NOMO-1 treated with DMSO at 0.1 percent for 48 hours (cell line): ENCODE data around the gene DNAL1.

Experiments used
- DNase-seq: peaks from one replicate; lab custom pipeline; 2025; ENCODE audit not compliant: unreplicated experiment; lab: John Stamatoyannopoulos, UW

Gene DNAL1

DNA sequence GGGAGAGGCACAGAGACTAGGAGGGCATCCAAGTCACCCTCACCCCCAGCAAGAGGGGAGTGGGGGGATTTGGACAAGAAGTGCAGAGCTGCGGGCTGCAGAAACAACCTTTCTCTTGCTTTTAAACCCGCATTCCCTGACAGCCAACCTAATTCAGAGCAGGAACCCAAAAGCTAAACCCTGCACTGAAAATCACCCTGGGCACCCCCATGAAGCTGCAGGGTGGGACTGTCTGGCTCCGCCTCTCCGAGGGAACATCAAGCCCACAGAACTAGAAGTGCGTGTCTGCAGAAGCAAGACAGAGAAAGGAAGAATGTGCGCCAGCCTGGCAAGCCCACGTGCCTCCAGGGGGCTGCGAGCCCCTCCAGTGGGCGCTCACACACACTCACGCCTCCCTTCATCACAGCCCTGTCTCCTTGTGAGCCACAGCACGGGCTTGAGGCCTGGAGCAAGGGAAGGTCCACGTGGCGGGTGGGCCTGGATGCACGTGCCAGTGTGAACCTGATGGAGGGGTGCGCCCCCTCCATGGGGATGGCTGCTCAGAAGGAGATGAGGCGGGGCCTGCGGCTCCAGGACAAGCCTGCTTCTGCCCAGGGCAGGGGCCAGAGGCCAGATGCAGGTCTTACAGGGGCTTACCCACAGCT lies 97.2 kb downstream of the DNAL1 start:
- DNase-seq: peak; percentile 27

DNA sequence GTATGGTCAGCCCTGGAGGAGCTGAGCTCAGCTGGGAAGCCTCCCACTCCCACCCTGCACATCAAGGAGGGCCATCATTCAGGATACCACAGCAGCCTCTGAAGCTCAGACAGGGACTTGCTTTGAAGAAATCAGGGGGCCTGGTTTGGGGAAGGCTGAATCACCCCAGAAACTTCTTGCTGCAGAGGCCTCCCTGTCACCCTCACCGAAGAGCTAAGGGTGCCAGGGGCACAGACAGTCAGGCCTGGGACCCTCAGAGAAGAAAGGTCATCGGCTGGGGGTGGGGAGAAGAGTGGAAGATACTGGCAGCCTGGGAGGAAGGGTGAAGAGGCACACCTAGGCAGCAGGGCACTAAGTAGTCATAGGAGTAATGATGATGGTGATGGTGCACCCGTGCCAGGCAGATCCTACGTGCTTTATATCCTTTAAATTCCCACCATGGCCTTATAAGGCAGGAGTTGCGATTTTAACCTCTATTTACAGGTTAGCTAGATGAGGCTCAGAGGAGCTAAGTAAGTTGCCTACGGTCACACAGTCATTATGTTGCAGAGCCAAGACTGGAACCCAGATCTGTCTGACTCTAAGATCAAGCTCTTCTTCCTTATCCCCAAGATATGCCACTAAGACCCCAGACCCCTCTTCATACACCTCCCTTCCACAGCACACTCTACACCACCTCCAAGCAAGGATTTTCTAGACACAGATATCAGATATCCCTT lies 97.9 kb downstream of the DNAL1 start:
- no peak for DNase-seq

DNA sequence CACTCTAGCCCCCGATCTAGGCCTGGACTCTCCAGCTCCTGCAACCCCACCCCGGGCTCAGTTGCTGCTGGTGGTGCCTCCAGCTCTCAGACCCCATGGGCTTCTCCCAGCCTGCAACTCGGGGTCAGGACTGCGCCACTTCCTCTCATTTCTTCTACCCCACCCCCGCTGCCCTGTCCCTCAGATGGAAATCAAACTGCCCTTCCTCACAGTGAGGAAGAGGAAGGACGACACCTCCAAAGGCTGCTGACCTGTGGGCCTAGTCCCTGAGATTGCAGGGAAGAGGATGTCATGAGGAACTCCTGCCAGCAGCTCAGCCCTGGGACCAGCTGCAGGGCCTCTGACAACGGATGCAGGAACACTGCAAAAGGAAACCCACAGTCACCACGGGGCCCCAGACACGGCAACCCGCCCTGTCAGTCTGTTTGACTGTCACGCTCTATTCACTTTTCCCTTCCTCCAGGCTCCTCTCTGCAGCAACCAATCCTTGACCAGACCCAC lies 98.7 kb downstream of the DNAL1 start:
- peak; percentile 85 for DNase-seq

DNA sequence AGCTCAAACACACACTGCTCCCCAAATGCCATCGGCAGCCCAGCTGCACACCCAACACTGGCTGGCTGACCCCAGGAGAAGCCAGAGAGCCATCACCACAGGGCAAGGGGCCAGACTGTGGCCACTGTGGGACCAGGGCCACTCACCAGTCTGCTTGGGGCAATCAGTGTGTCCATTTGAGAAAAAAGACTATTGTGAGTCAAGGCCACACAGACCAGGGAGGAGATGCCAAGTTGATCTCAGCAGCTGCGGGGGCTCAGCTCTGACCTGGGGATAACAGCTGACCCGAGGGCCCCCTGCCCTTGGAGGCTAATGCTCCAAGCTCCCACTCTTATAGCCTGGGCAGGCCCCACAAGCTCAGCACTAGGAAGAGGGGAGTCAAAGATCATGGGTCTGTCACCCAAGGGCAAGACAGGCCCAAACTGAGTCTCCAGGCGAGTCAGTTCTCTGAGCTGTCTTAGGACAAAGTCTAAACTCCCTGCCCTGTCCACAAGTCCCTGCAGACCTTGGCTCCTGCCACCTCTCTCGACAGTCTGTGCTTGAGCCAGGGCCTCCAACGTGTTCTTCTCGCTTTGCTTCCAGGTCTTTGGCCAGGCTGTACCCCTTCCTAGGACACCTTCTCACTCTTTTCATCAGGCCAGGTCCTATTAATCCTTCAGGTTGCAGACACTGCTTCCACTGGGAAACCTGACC lies 99.5 kb downstream of the DNAL1 start:
- DNase-seq: no peak

DNA sequence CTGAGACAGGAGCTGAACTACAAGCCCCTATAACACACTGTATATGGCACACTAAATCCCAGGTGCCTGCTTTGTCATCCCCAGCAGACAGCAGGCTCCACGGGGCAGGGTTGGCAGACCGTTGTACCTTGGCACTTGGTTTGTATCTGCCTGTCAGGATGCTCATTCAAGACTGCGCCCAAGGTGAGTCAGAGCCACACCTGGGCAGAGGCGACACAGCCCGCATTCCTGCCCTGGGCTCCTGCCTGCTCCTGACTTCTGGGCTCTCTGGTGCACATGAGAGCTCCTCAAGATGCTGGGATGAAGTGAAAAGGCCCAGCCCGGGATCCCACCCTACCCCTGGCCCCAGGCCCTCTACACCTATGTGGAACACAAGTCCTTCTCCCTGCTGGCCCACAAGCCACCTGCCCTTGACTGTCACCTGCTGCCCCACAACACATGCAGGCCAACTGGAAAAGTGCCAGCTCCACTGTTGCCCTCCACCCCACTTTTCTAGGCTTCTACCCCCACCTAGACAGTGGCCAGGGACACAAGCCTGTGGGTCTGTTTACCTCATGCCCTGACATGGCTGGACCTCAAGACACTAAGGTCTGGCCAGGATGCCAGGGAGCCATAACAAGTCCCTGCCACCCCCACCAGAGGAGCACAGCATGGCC lies 100.2 kb downstream of the DNAL1 start:
- DNase-seq: no peak

DNA sequence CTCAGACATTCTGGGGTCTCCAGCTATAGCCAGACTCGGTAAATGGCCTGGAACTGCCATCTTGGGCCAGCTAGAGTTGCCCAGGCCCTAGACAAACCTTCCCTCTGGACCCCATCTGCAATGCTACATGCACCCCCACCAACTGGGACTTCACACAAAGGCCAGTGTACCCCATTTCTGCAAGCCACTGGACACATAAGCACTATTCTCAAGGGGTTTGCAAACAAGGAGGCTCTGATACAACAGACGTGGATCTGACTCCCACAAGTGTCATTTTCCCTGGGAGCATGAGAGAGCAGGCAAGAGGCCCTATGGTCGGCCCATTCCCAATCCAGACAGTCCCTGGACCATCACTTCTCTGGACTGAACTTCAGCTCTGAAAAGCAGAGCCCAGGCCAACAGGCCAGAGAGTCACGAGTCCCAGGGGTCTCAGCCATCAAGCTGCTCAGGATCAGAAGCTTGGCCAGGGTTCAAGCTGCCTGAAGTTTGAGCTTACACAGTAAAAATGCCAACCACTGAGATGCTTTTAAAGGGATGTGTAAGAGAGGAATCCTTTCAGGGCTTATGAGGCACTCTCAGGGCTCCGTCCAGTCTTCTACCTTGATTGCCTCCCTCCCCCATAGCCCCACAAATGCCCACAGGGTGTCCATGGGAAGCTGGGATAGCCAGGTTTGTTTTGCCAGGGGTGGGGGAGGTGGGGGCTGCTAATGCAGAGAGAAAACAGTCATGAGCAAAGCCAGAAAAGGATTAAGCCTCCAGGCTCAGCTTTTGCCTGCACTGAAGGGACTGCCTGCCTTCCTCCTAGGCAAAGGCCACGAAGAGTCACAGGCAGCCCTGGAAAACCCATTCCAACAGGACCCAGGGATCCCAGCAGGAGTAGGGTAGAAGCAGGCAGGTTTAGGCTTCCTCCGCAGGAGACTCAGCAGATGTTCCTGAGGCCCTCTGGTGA lies 101.1 kb downstream of the DNAL1 start:
- no peak for DNase-seq

DNA sequence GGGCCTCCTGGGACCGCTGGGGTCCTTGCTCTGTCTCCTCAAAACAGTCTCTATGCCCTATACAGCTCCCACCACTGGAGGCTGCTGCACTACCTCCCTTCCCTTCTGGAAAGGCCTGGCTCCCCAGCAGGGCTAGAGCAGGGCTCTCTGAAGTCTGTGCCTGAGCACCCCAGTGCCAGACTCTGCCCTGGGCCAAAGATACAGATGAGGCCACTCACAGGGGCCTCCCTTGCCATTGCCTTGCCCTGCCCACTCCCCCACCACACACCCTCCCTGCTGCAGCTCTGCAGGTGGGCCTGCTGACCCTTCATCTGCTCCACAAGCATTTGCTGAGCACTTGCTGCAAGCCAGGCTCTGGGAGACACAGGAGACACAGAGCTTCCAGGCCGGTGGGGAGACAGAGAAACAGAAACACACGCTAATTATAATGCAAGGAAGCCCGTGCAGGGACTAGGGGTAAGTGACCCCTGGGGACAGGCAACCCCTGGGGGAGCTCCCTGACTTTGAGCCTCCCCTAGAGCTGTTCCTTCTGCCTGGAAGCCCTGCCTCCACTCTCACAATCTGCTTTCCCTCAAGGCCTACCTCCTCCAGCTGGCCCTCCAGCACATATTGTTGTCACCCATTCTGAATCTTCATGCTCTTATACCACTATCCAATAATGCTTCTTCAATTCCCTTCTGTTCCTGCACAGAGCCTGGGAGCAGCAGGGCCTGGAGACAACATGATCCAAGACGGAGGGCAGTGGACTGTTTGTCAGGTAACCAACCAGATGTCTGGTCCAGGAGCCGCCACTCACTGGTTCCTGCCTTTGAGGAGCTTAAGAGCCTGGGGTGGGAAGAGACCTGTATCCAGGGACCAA lies 102.0 kb downstream of the DNAL1 start:
- no peak for DNase-seq

DNA sequence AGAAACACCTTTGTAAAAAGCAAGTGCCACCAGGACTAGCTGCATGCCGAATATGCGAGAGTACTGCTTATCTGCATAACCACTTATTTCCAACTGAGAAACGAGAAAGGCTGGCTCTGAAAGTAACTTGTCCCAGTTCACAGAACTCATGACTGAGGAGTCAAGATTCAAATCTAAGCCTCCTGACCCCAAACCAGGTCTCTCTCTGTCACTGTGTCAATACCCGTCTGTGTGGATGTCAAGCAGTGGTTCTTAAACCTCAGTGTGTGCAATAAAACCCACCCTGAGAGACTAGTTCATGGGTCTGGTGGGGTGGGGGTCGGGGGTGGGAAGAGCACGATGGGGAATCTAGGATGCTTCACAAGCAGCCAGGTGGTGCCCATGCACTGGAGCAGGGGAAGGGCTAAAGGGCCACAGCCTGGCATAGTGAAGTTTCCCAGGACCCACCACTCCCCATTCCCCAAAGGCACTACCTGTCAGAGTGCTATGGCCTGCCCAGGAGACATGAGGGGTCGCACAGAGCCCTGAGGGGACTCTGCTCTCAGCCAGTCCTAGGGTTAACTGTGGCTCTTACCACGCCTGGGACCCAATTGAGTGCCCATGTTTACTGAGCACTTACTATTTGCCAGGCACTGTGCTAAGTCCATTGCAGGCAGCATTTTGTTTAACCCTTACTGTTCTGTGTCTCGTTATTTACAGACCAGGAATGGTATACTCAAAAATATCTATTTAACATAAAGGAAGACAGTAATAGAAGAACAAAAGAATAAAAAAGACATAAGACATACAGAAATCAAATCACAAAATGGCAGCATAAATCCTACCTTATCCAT lies 102.8 kb downstream of the DNAL1 start:
- DNase-seq: no peak

DNA sequence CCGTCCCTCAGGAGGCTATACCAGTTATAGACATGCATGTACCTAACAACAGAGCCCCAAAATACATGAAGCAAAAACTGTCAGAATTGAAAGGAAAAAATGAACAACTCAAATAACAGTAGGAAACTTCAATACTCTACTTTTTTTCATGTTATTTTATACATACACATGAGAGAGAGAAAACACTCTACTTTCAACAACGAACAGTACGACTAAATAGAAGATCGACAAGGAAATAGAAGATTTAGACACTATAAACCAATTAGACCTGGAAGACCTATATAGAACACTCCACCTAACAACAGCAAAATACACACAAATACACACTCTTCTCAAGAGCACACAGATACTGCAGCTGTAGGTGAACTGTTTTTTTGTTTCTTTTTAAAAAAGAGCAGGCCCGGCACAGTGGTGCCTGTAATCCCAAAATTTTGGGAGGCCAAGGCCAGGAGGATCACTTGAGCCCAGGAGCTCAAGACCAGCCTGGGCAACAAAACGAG lies 104.1 kb downstream of the DNAL1 start:
- DNase-seq: no peak

DNA sequence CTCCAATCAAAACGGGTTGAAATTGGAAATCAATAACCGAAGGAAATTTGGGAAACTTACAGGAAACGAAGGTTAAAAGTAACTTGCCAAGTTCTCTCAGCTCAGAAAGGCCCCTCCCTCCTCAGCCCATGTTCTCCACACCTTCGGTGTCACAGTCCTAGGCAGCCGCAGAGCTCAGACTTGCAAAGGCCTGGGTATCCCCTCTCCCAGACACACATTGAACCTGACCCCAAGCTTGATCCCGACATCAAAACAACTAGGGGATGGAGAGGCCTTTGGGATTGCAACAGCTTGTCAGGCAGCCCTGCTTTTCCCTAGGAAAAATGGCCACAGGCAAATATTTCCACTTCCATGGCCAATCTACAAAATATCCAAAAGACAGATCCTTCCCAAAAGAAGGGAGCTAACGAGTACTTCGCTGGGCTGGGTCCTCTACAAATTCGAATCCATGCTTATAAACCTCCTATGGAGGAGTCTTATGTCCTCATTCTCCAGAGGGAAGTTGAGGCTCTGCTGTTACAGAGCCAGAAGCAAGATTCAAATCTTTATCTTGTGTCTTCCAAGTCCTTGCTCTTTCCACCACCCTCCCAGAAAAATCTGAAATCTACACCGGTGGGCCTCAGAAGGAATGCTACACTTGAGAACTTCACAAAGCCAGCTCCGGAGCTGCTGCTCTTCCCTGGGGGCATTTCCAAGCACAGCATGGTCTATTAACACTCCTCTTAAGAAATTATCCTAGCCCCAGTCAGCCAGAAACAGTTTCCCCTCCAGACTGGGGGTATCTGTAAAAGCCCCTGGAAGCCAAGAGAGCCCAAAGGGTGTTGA lies 105.1 kb downstream of the DNAL1 start:
- DNase-seq: no peak

DNA sequence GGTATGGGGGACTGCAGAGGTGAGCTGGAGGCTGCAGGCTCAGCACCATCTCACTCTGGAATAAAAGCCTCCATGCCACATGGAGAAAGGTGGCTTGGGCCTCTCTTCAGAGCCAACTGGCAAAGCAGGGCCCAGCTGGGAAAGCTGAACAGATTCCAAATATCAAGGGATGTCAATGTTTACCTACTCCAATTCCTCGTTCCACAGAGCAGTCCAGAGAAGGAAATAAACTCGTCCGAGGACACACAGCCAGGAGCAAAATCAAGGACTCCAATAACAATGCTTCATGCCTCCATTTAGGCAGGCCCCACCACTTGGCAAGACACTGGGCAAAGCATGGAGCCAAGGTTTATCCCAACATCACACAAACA lies 105.7 kb downstream of the DNAL1 start:
- DNase-seq: no peak

DNA sequence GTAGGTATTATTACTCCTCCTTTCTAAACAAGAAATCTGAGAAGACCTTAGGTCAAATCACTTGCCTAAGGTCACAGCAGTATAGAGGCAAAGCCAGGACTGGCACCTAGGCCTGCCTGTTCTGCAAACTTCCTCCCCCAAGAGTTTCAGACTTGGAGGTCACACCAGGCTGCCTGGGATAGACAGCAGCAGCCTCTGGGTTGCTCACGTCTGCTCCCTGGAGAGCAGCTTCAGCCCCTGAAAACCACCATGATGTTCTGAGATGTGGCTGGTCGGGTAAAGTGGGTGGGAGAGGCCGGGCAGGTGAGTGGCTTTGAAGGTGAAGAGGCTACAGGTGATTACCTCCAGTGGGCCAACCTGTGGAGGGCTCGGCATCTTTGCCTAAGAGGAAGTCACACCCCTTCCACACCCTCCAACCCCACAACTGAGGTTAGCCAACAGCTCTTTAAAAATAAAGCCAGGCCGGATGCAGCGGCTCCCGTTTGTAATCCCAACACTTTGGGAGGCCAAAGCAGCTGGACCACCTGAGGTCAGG lies 106.4 kb downstream of the DNAL1 start:
- DNase-seq: peak; percentile 59

DNA sequence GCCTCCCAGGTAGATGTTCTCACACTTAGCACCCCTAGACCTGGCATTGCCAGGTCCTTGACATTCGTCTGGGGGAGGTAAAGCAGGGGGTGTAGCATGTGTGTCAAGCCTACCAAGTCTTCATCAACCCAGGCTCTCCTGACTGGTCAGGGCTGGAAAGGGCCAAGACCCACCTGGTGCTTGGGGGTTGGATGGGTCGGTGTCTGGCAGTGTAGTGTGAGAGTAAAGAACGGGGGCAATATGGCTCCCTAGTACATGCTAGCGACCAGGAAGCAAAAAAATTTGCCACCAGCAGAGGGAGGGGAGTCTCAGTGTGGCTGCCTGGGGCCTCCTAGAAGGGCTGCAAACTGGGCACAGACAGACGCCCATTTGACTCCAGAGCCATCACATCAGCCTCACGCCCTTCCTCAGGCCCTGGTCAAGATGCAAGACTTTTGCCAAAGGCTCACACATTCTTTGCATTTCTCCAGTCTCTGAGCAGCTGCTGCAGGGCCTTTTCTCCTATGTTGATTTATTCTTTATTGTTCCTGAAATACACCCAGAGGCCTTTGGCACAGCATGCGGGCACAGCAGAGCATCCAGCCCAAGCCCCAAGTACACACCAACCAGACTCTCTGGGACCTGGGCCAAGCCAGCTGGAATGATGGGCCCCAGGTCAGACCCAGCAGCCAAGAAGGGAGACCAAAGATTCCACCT lies 107.7 kb downstream of the DNAL1 start:
- peak; percentile 3 for DNase-seq
